ENCODE data around the gene CAPZA1. TPM values are rescaled to one million over a fixed set of nuclear protein-coding genes. Genes with fewer than 3 reads are reported as not detected.
A peak's percentile ranks its signal among the peaks of the same experiment; 100 is the strongest.

Gene CAPZA1
- total RNA-seq, 2 donors from 2014 or later, result 87.4 to 104 TPM

DNA sequence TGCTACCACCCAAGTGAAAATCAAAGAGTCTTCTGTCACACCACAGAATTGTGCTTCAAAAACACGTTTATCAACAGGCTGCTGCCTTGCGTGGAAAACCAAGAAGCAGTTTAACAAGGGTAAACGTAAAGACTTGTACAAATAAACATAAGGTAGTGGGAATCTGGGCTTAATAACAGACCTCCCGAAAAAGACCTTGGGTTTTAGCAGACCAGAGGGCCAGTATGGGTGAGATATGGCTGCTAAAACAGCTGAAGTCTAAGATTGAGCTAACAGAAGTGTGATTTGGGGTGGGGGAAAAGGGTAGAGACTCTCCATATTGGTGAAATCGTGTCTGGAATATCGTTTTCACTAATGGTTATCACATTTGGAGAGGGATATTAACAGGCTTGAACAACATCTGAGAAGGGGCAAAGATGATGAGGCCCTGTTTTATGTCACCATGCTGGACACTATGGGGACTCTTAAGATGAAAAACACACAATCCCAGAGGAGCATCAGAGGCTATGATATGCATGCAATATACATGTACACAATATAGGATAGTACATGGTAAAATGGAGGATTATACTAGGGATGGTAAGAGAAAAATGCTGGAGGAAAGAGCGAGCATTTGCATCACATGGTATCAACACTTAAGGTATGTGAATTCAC lies 56.2 kb downstream of the CAPZA1 start:
- intact Hi-C loops (cut with DNase I), result loop anchor here (2.0 to 10.0 kb wide), 3 partner anchors 23 to 171 kb away; partner anchors contain the start of genes CAPZA1, ST7L and WNT2B
- WGBS, result 31% methylated on average over 7 of the region's 7 CpGs

DNA sequence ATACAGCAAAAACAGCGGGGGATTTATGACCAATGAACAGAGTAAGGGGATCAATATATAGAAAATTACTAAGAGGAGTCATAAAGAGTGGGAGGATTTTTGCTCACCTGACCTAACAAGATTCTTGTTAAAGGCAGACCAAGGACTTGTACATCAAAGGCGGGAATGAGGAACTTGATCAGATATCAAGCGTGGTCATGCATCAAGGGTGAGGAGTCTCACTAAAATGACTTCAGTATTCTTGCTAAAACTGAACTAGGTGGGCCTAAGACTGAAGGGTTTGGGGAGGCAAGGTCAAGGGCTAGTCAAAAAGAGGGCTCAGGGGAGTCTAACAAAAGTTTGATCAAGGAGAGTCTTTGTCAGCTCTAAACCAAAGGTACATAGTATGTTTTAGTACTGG lies 56.9 kb downstream of the CAPZA1 start:
- Histone ChIP-seq H3K4me3 (no peak overlapping the region), H3K4me1 (replicated peaks) (no peaks in the 10 kb centered on the region), H3K27ac (no peak overlapping the region), H3K9me3 (no peaks in the 10 kb centered on the region), H3K27me3 (replicated peaks; ENCODE audit: insufficient read depth) (no peaks in the 10 kb centered on the region), H3K36me3 (no peaks in the 10 kb centered on the region)
- TF ChIP-seq POLR2A (IDR thresholded peaks at IDR 0.05) (no peak), POLR2AphosphoS5 (IDR thresholded peaks at IDR 0.05) (no peak)
- TF ChIP-seq, protein P1, sequence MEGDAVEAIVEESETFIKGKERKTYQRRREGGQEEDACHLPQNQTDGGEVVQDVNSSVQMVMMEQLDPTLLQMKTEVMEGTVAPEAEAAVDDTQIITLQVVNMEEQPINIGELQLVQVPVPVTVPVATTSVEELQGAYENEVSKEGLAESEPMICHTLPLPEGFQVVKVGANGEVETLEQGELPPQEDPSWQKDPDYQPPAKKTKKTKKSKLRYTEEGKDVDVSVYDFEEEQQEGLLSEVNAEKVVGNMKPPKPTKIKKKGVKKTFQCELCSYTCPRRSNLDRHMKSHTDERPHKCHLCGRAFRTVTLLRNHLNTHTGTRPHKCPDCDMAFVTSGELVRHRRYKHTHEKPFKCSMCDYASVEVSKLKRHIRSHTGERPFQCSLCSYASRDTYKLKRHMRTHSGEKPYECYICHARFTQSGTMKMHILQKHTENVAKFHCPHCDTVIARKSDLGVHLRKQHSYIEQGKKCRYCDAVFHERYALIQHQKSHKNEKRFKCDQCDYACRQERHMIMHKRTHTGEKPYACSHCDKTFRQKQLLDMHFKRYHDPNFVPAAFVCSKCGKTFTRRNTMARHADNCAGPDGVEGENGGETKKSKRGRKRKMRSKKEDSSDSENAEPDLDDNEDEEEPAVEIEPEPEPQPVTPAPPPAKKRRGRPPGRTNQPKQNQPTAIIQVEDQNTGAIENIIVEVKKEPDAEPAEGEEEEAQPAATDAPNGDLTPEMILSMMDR (IDR thresholded peaks at IDR 0.05), result no peak
- 72% methylated on average over 3 of the region's 3 CpGs for WGBS
- intact Hi-C loops (cut with DNase I), result loop anchor here (10.0 kb wide), 1 partner anchor 172 kb away; the partner anchor contains the start of gene WNT2B
- DNase-seq (ENCODE audit: low spot score), result no peak

More for the DNA sequence above, 56.2 kb downstream of the CAPZA1 start:
- DNase-seq (ENCODE audit: low spot score), result no peak
- Histone ChIP-seq H3K27ac (peak overlapping the region; percentile 94), H3K4me1 (replicated peaks) (no peaks in the 10 kb centered on the region), H3K27me3 (replicated peaks; ENCODE audit: insufficient read depth) (no peaks in the 10 kb centered on the region), H3K9me3 (no peaks in the 10 kb centered on the region), H3K4me3 (peak overlapping the region; percentile 66 to 75), H3K36me3 (no peaks in the 10 kb centered on the region)
- TF ChIP-seq, protein P1 (IDR thresholded peaks at IDR 0.05), result no peak
- TF ChIP-seq POLR2A (IDR thresholded peaks at IDR 0.05) (no peak), POLR2AphosphoS5 (IDR thresholded peaks at IDR 0.05) (no peak)

DNA sequence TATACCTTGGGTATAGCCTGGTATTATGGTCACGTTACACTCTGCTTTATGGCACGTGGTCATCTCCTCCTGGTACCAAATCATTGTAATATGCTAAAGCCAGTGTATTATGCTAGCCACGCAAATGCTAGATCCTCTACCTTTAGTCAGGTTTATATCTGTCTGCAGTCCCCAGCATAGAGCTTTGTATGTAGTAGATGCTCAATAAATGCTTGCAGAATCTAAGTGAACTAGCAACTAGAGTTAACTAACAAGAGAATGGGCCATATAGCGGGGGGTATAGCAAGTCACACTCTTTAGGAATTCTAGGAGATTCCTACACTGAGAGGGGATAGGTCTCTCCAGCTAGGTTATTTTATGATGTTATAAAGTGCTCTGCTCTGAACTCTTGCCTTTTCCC lies 57.9 kb downstream of the CAPZA1 start:
- Histone ChIP-seq H3K4me3 (no peak overlapping the region), H3K36me3 (no peaks in the 10 kb centered on the region), H3K9me3 (no peaks in the 10 kb centered on the region), H3K4me1 (replicated peaks) (no peaks in the 10 kb centered on the region), H3K27ac (no peak overlapping the region), H3K27me3 (replicated peaks; ENCODE audit: insufficient read depth) (no peaks in the 10 kb centered on the region)
- intact Hi-C loops (cut with DNase I), result loop anchor here (10.0 kb wide), 1 partner anchor 173 kb away; the partner anchor contains the start of gene WNT2B
- TF ChIP-seq POLR2AphosphoS5 (IDR thresholded peaks at IDR 0.05), result no peak
- TF ChIP-seq POLR2A (IDR thresholded peaks at IDR 0.05), result no peak
- TF ChIP-seq, protein P1 (IDR thresholded peaks at IDR 0.05), result no peak
- WGBS, result 95% methylated on average over 4 of the region's 4 CpGs
- no peak for DNase-seq (ENCODE audit: low spot score)

DNA sequence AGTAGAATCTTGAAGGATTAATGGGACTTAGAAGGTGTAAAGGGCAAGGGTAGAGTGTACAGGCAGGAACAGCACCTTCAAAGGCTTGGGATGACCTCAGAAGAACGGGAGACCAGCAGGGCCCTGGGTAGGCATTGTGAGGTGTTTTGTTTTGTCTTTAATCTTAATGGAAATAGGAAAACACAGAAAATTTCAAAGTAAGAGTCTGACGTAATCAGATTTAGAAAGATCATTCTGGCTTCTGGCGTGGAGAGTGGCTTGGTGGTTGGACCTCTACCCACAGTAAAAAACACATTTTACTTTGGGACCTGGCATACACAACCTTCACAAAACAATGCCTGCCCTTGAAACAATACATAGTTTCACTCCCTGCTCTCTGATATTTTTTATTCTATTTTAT lies 59.0 kb downstream of the CAPZA1 start:
- WGBS, result 84% methylated on average over 3 of the region's 3 CpGs
- Histone ChIP-seq H3K9me3 (no peaks in the 10 kb centered on the region), H3K4me3 (no peak overlapping the region), H3K36me3 (no peaks in the 10 kb centered on the region), H3K4me1 (replicated peaks) (no peaks in the 10 kb centered on the region), H3K27me3 (replicated peaks; ENCODE audit: insufficient read depth) (no peaks in the 10 kb centered on the region), H3K27ac (no peak overlapping the region)
- DNase-seq (ENCODE audit: low spot score), result no peak
- intact Hi-C loops (cut with DNase I), result loop anchor here (10.0 kb wide), 1 partner anchor 174 kb away; the partner anchor contains the start of gene WNT2B
- TF ChIP-seq, protein P1 (IDR thresholded peaks at IDR 0.05), result no peak
- TF ChIP-seq POLR2A (IDR thresholded peaks at IDR 0.05) (no peak), POLR2AphosphoS5 (IDR thresholded peaks at IDR 0.05) (no peak)

DNA sequence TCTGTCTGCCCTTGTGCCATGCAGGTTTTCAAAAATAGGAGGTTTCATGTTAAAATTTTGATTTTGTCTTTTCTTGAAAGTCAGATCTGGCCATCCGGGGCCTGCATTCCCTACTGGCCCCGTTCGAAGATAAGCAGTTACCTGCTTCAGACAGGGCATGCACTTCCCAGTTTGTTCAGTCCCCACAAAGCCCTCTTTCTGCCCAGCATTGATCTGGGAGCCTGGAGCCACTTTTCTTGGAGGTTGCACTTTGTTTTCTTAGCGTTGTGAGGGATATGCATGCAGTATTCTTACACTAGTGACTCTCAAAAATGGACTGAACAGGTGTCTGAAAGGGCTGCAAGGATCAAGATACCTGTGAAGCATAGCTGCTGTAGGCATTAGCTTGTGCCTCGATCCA lies 66.3 kb downstream of the CAPZA1 start:
- intact Hi-C loops (cut with DNase I), result no loop called here
- Histone ChIP-seq H3K36me3 (peaks cover 0 to 3% of the 10 kb centered on the region in 2 donors), H3K4me1 (replicated peaks) (no peaks in the 10 kb centered on the region), H3K27ac (no peak overlapping the region), H3K4me3 (no peak overlapping the region), H3K27me3 (replicated peaks; ENCODE audit: insufficient read depth) (no peaks in the 10 kb centered on the region), H3K9me3 (no peaks in the 10 kb centered on the region)
- DNase-seq (ENCODE audit: low spot score), result no peak
- no peak for TF ChIP-seq POLR2AphosphoS5 (IDR thresholded peaks at IDR 0.05)
- TF ChIP-seq, protein P1 (IDR thresholded peaks at IDR 0.05), result no peak
- no peak for TF ChIP-seq POLR2A (IDR thresholded peaks at IDR 0.05)
- 91% methylated on average over 5 of the region's 5 CpGs for WGBS
